NCI-H2196 (cell line): Measurements from ENCODE around the gene CDK11B.
A peak's percentile ranks its signal among the peaks of the same experiment; 100 is the strongest.

Experiments used
- DNase-seq: peaks from one replicate; lab custom pipeline; 2025; ENCODE audit not compliant: unreplicated experiment; lab: John Stamatoyannopoulos, UW

Gene CDK11B

GRCh38 chr1:1617516-1617915, 41.3 kb downstream of the CDK11B start:
- no peak for DNase-seq

DNA sequence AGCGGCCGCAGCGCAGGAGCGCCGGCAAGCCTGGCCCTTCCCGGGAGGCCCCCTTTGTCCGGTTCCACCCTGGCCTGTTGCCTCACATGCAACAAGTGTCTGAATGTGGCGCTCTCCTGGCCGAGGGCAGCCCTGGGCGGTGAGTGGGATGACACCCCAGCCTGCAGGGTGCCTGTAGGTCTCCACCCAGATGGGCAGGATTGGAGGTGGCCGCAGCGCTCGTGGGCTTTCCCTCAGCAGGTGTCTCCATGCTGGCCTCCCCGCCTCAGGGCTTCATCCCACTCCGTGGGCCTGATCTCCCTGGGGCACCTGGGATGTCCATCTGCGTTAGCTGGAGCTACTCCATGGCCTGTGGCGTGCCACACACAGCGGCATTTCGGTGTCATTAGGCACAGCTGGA, 42.0 kb downstream of the CDK11B start:
- DNase-seq, result no peak

- DNase-seq, result no peak
These were observed 42.6 kb downstream of the CDK11B start for GRCh38 chr1:1616045-1616790.

DNA sequence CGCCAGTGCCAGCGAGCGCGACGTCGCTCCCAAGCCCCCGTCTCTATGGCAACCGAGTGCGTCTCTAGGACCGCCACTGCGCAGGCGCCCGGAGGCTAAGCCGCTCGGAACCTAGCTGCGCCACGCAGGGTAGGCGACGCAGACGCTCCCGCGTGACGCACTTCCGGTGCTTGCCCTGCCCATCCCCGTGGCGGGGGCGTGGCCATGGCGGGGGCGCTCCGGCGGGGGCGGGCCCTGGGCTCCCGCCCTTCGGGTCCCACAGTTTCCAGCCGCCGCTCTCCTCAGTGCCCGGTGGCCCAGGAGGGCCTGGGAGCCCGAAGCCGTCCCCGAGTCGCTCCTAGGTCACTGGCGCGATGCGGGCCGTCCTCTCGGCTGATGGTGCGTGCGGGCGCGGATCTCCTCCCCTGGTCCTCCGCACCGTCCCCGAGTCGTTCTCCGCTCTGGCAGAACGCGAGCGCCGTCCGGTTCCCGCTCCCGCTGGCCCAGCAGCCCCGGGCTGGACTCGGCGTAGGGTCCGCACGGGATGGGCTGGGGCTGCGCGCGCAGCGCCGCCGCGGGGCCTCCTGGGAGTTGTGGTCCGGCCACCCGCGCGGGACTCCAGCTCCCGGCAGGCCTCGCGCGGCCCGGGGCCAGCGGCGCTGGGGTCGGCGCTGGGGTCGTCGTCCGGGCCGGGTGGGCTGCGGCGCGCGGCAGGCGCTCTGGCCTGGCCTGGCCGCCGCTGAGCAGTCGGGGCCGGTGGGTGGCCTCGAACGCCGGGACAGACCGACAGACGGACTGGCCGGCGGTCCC, 43.4 kb downstream of the CDK11B start, which contains the start of gene MIB2:
MIB2 (plus strand) TSS at position 245 of the 789 bp plus-strand sequence. CDS start 7,953 bp downstream, outside the sequence.
- DNase-seq, result peak; percentile 99

DNA sequence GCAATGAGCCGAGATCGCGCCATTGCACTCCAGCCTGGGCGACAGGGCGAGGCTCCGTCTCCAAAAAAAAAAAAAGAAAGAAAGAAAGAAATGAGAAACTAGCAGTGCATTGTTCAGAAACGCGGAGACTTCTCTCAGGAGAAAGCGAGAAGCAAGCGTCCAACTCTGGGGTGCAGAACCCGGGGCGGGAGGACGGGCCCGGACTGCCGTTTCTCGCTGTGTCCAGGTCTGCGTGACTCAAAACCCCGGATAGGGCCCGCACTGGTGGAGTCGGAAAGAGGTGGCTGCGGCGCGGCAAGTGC, 43.9 kb downstream of the CDK11B start:
- no peak for DNase-seq

DNA sequence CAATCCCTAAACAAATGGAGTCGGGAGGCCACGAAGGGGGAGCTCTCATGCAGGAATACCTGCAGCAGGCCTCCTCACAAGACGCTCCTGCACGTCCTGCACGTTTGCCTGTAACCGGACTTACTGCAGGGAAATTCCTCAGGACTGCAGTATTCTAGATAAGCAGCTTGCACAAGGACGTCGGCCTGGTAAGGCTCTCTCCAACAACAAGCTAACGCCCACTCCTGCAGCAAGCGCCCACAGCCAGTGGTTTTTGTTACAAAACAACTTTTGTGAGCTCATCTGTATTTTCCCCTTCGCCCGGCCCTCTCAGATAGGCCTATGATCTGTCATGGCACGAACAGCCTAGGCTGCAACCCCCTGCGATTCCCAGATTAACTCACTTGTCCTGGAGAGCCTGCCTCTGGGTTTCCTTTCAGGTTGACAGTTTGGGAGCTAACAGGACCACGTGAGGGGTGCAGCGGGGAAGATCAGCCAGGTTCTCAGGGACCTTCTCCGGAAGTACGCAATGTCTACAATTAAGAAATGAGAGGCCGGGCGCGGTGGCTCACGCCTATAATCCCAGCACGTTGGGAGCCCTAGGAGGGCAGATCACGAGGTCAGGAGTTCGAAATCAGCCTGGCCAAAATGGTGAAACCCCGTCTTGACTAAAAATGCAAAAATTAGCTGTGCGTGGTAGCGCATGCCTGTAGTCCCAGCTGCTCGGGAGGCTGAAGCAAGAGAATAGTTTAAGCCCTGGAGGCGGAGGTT, 44.4 kb downstream of the CDK11B start:
- no peak for DNase-seq

DNA sequence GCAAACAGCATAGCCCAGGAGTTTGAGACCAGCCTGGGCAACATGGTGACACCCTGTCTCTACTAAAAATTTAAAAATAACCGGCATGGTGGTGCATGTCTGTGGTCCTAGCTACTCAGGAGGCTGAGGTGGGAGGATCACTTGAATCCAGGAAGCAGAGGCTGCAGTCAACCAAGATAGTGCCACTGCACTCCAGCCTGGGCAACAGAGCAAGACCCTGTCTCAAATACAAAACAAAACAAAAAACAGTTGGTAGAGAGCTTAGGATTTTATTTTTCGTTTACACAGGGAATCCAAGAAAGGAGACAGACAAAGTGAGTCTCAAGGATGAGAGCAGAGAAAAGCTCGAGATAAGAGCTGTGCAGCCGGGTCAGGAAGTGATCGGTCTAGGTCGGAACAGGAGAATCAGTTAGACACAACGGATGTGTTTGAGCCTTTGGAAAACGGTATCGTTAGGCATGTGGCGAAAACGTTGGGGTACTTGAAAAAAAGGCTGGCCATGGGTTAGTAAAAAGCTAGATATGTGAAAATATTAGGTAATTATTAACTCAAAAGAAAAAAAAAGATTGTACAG, 45.2 kb downstream of the CDK11B start:
- DNase-seq, result no peak

DNA sequence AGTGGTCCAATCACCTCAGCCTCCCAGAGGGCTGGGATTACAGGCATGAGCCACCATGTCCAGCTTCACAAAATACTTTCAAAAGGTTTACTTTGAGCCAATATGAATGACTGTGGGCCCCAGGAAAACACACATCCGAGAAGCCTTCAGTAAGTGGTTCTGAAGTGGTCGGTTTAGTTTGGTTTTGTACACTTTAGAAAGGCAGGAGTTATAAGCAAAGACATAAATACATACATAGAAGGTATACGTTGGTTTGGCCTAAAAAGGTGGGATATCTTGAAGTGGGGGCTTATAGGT, 46.8 kb downstream of the CDK11B start:
- no peak for DNase-seq

GRCh38 chr1:1610796-1611195, 48.0 kb downstream of the CDK11B start:
- no peak for DNase-seq

DNA sequence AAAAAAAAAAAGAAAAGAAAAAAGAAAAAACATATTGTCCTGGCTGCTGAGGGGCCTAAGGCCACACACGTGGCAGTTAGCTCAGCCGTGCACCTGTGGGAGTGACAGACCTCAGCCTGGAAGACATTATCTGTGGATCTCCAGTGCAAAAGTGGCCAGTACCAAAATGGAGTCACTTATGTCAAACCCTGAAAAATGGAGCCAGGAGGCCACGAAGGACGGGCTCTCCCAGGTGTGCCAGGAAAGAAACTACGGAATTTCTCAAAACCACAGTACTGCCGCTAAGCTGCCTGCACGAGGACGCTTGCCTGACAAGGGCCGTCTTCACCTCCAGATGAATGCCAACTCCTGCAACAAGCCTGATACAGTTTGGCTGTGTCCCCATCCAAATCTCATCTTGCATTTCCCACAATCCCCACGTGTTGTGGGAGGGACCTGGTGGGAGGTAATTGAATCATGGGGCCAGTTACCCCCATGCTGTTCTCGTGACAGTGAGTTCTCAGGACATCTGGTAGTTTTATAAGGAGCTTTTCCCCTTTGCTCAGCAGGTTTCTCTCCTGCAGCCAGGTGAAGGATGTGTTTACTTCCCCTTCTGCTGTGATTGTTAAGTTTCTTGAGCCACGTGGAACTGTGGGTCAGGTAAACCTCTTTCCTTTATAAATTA, 48.9 kb downstream of the CDK11B start:
- DNase-seq, result no peak

- DNase-seq, result no peak
These were observed 52.6 kb downstream of the CDK11B start for GRCh38 chr1:1606232-1606631.

GRCh38 chr1:1605724-1606123, 53.1 kb downstream of the CDK11B start:
- DNase-seq, result no peak

DNA sequence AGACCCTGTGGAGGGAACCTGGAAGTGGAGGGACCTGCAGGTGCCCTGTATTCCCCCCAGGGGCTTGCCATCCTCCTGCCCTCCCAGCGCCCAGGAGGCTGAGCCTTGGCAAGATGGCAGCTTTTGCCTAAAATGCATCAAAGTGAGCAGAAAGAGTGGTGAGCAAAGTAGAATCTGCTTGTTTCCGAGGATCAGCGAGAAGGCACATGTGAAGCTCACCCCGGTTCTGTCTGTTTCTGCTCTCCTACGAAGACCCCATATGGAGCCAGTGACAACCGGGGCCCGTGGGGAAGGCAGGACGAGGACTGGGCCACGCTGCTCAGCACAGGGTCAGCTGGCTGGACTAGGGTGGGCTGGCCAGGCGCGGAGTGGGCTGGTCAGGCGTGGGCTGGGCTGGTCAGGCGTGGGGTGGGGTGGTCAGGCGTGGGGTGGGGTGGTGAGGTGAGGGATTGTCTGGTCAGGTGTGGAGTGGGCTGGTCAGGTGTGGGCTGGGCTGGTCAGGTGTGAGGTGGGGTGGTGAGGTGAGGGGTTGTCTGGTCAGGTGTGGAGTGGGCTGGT, 53.7 kb downstream of the CDK11B start:
- no peak for DNase-seq

GRCh38 chr1:1604374-1605033, 54.3 kb downstream of the CDK11B start:
- DNase-seq, result no peak

- DNase-seq, result no peak
These were observed 55.0 kb downstream of the CDK11B start for GRCh38 chr1:1603671-1604373.

GRCh38 chr1:1602968-1603506, 55.8 kb downstream of the CDK11B start:
- no peak for DNase-seq

- no peak for DNase-seq
These were observed 56.4 kb downstream of the CDK11B start for GRCh38 chr1:1602304-1602967.

DNA sequence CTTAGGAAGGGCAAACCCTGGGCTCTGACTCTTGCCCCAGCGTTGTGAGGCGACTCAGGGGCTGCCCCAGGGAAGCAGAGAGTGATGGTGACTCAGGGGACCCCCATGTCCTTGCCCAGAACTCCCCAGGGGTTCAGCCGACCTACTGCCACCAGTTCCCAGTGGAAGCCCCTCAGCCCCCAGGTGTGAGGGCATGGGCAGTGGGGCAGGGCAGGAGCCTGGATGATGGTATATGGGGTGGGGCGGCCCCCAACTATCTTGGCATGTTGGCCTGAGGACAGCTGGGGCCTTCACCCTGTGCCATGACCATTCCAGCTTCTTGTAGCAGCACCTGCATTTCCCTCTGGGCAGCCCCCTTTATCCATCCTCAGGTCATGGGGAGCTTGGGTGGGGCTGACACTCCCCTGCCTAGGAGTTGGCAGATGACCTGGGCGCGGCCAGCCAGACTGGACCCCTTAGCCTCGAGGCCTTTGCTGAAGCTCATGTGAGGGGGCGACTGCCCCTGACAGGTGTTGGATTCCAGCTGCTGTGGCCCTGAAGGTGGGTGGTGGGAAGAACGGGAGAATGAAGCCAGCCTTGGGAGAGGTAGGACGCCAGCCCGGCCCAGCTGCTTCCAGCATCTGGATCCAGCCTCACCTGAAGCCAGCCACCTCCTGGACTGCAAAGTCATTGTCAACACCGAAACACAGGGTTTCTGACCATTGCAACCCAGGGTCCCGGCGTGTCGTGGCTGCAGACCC, 57.1 kb downstream of the CDK11B start:
- no peak for DNase-seq
